Right cardiac atrium (tissue), 5 donors: ENCODE data around the gene CHD2. TPM values are rescaled to one million over a fixed set of nuclear protein-coding genes. Genes with fewer than 3 reads are reported as not detected.

Source experiments
- ATAC-seq, 2 donors: fragments of 200-7000 bp; cut with Tn5 transposase; one replicate each; pipeline versions ENCODE4 v1.8.0 to v1.9.1; 2020; ENCODE audit warnings: moderate library complexity in 2 of 2, mild to moderate bottlenecking in 1 of 2
- DNase-seq, 3 donors: peaks; one replicate each; pipeline ENCODE4 v3.0.0-alpha.2; 2020
- H3K27ac ChIP-seq: one replicate; pipeline ENCODE4 v1.5.1; 2013; ENCODE audit warnings: mild to moderate bottlenecking, low read length, control low read depth, moderate library complexity
- H3K27me3 ChIP-seq: one replicate; pipeline ENCODE4 v1.6.1; 2013; ENCODE audit not compliant: control insufficient read depth, insufficient read depth
- H3K4me1 ChIP-seq: one replicate; pipeline ENCODE4 v1.6.1; 2013; ENCODE audit warnings: low read length; ENCODE audit not compliant: control insufficient read depth, insufficient read depth
- H3K4me3 ChIP-seq: one replicate; pipeline ENCODE4 v1.5.1; 2013; ENCODE audit warnings: low read length, control low read depth
- H3K9me3 ChIP-seq: one replicate; pipeline ENCODE4 v1.6.1; 2013; ENCODE audit warnings: low read length; ENCODE audit not compliant: control insufficient read depth
- WGBS: extraction: QIAGEN DNeasy Blood & Tissue Kit; methylation state at CpG from one replicate; pipeline ENCODE4 v1.1.7; 2013; 5-methylcytosine and 5-hydroxymethylcytosine counted together
- intact Hi-C, 4 donors: fragments of 100-400 bp; cut with DNase I; formaldehyde crosslinking; loops; one replicate each; pipeline versions ENCODE4 v1.11.0 to v1.14.0; 2022 to 2023
- polyA plus RNA-seq: library from polyadenylated mRNA; stranded (reverse); fragments of 200-250 nt; gene quantifications from one replicate; pipeline ENCODE4 v1.2.3, GENCODE V29; 2013
- total RNA-seq, 4 donors: library from RNA; stranded (reverse); fragmentation: NEBNext Ultra II Directional; extraction: Animal tissue kit (Norgen Biotek cat#: 25700); gene quantifications; one replicate each; pipeline ENCODE4 v1.2.1, GENCODE V29; 2021
- donor health status: healthy with polysubstance abuse.
- donor health status: DM: no; HTN: yes; CAD: no.
- donor health status: DM: no; HTN: no; CAD: no.
- donor health status: DM: no; HTN: yes; CAD: no; lungs with severe emphysema.
- donor health status: DM: yes; HTN: yes; CAD: no.

Gene CHD2
- total and polyA plus RNA-seq, 5 donors: 28.4 to 83.6 (median 64.3) TPM

GRCh38 chr15:92932946-92933649 lies 33.0 kb downstream of the CHD2 start:
- DNase-seq (no peak), ATAC-seq (no peak)
- H3K4me3 ChIP-seq: no peak overlapping the region
- no peaks in the 10 kb centered on the region for H3K27me3 ChIP-seq
- H3K27ac ChIP-seq: no peak overlapping the region
- 96% methylated on average over 8 of the region's 8 CpGs for WGBS
- intact Hi-C loops: no loop called here
- peaks cover 3% of the 10 kb centered on the region for H3K4me1 ChIP-seq
- H3K9me3 ChIP-seq: no peaks in the 10 kb centered on the region

- DNase-seq (no peak), ATAC-seq (no peak)
- peaks cover 3% of the 10 kb centered on the region for H3K4me1 ChIP-seq
- 100% methylated on average over 1 of the region's 1 CpG for WGBS
- no peaks in the 10 kb centered on the region for H3K27me3 ChIP-seq
- intact Hi-C loops: no loop called here
- no peaks in the 10 kb centered on the region for H3K9me3 ChIP-seq
- H3K4me3 ChIP-seq: no peak overlapping the region
- H3K27ac ChIP-seq: no peak overlapping the region
Measured at GRCh38 chr15:92933831-92934230, 33.7 kb downstream of the CHD2 start.

GRCh38 chr15:92934716-92935115 lies 34.6 kb downstream of the CHD2 start:
- ATAC-seq (no peak), DNase-seq (no peak)
- Histone ChIP-seq H3K4me3 (no peak overlapping the region), H3K27me3 (no peaks in the 10 kb centered on the region), H3K9me3 (no peaks in the 10 kb centered on the region), H3K4me1 (peaks cover 3% of the 10 kb centered on the region), H3K27ac (no peak overlapping the region)
- intact Hi-C loops: no loop called here
- WGBS: 86% methylated on average over 6 of the region's 6 CpGs

- Histone ChIP-seq H3K9me3 (no peaks in the 10 kb centered on the region), H3K4me1 (peaks cover 3% of the 10 kb centered on the region), H3K27ac (no peak overlapping the region), H3K27me3 (no peaks in the 10 kb centered on the region), H3K4me3 (no peak overlapping the region)
- no peak for DNase-seq
- no peak for ATAC-seq
- 95% methylated on average over 2 of the region's 2 CpGs for WGBS
- intact Hi-C loops: no loop called here
Measured at GRCh38 chr15:92936138-92936537, 36.0 kb downstream of the CHD2 start.

GRCh38 chr15:92936693-92937092 lies 36.6 kb downstream of the CHD2 start:
- H3K4me3 ChIP-seq: no peak overlapping the region
- no peak for DNase-seq
- no peak overlapping the region for H3K27ac ChIP-seq
- H3K9me3 ChIP-seq: no peaks in the 10 kb centered on the region
- 91% methylated on average over 2 of the region's 2 CpGs for WGBS
- ATAC-seq: no peak
- no peaks in the 10 kb centered on the region for H3K27me3 ChIP-seq
- peaks cover 3% of the 10 kb centered on the region for H3K4me1 ChIP-seq
- intact Hi-C loops: no loop called here

GRCh38 chr15:92937901-92938300 lies 37.8 kb downstream of the CHD2 start:
- Histone ChIP-seq H3K4me1 (peaks cover 3% of the 10 kb centered on the region), H3K9me3 (no peaks in the 10 kb centered on the region), H3K27me3 (no peaks in the 10 kb centered on the region), H3K4me3 (no peak overlapping the region), H3K27ac (no peak overlapping the region)
- DNase-seq: no peak
- intact Hi-C loops: no loop called here
- ATAC-seq: no peak

- intact Hi-C loops: no loop called here
- H3K27me3 ChIP-seq: no peaks in the 10 kb centered on the region
- no peak overlapping the region for H3K4me3 ChIP-seq
- ATAC-seq: no peak
- WGBS: 79% methylated on average over 2 of the region's 2 CpGs
- no peak for DNase-seq
- H3K9me3 ChIP-seq: no peaks in the 10 kb centered on the region
- peaks cover 3% of the 10 kb centered on the region for H3K4me1 ChIP-seq
- no peak overlapping the region for H3K27ac ChIP-seq
Measured at GRCh38 chr15:92938387-92938786, 38.3 kb downstream of the CHD2 start.

- Histone ChIP-seq H3K4me1 (peaks cover 2% of the 10 kb centered on the region), H3K27me3 (no peaks in the 10 kb centered on the region), H3K9me3 (no peaks in the 10 kb centered on the region), H3K27ac (no peak overlapping the region), H3K4me3 (no peak overlapping the region)
- ATAC-seq (no peak), DNase-seq (no peak)
- WGBS: 90% methylated on average over 1 of the region's 1 CpG
- intact Hi-C loops: loop anchor here in 3 of 4 donors (10.0 kb wide), 3 partner anchors 53 to 73 kb away; no protein-coding TSS in a partner anchor
Measured at GRCh38 chr15:92941668-92942067, 41.5 kb downstream of the CHD2 start.

GRCh38 chr15:92942706-92943105 lies 42.6 kb downstream of the CHD2 start:
- no peaks in the 10 kb centered on the region for H3K4me1 ChIP-seq
- intact Hi-C loops: loop anchor here in 3 of 4 donors (10.0 kb wide), 3 partner anchors 52 to 72 kb away; no protein-coding TSS in a partner anchor
- no peak overlapping the region for H3K27ac ChIP-seq
- no peak overlapping the region for H3K4me3 ChIP-seq
- ATAC-seq (no peak), DNase-seq (no peak)
- WGBS: 96% methylated on average over 3 of the region's 3 CpGs
- H3K27me3 ChIP-seq: no peaks in the 10 kb centered on the region
- H3K9me3 ChIP-seq: peaks cover 1% of the 10 kb centered on the region

GRCh38 chr15:92943581-92943980 lies 43.5 kb downstream of the CHD2 start:
- H3K27me3 ChIP-seq: no peaks in the 10 kb centered on the region
- H3K4me1 ChIP-seq: no peaks in the 10 kb centered on the region
- no peak for DNase-seq
- H3K9me3 ChIP-seq: peaks cover 1% of the 10 kb centered on the region
- H3K27ac ChIP-seq: no peak overlapping the region
- WGBS: 76% methylated on average over 1 of the region's 1 CpG
- intact Hi-C loops: loop anchor here in 3 of 4 donors (10.0 kb wide), 3 partner anchors 51 to 71 kb away; no protein-coding TSS in a partner anchor
- no peak for ATAC-seq
- H3K4me3 ChIP-seq: no peak overlapping the region

GRCh38 chr15:92944946-92945521 lies 44.9 kb downstream of the CHD2 start:
- ATAC-seq: peak; percentile 73 to 75

More at GRCh38 chr15:92944946-92945521, 44.9 kb downstream of the CHD2 start:
- no peak overlapping the region for H3K27ac ChIP-seq
- no peaks in the 10 kb centered on the region for H3K4me1 ChIP-seq
- intact Hi-C loops: loop anchor here in 3 of 4 donors (10.0 kb wide), 3 partner anchors 50 to 70 kb away; no protein-coding TSS in a partner anchor
- no peaks in the 10 kb centered on the region for H3K27me3 ChIP-seq
- WGBS: 74% methylated on average over 8 of the region's 8 CpGs
- no peak overlapping the region for H3K4me3 ChIP-seq
- H3K9me3 ChIP-seq: peaks cover 1% of the 10 kb centered on the region
- DNase-seq: no peak
